ENCODE results near the gene DAB2.

- TF ChIP-seq MAX (IDR thresholded peaks at IDR 0.05; ENCODE audit: low read depth, low read length) = no peak
- no peak for TF ChIP-seq CTCF (IDR thresholded peaks at IDR 0.05; ENCODE audit: low read depth, low read length)
- TF ChIP-seq MYC (IDR thresholded peaks at IDR 0.05; ENCODE audit: low read depth, low read length) = no peak
- TF ChIP-seq POLR2A (IDR thresholded peaks at IDR 0.05; ENCODE audit: extremely low read depth, insufficient read length) = no peak
These were observed 54.0 kb downstream of the DAB2 start for GRCh38 chr5:39370555-39371366.

Data from NB4 (cell line).